Keratinocyte (primary cell): Measurements from ENCODE around the gene KCNMA1. TPM values are rescaled to one million over a fixed set of nuclear protein-coding genes. Genes with fewer than 3 reads are reported as not detected.

Source experiments
- DNase-seq: peaks from one replicate; pipeline ENCODE4 v3.0.0-alpha.2; 2011; ENCODE audit warnings: low read depth, missing footprints, low spot score
- FAIRE-seq: peaks from 2 replicates; lab custom pipeline; 2011; peaks lifted over from hg19 to GRCh38; lab: Jason Lieb, UNC
- H2AFZ ChIP-seq: 2 replicates; pipeline ENCODE4 v1.6.0; 2012; ENCODE audit warnings: low read length, control low read depth, inconsistent platforms; ENCODE audit not compliant: control insufficient read depth
- H3K27ac ChIP-seq: 2 replicates; pipeline ENCODE4 v1.5.1; 2011; ENCODE audit warnings: low read length; ENCODE audit not compliant: control insufficient read depth, insufficient read depth
- H3K27me3 ChIP-seq: 3 replicates; pipeline ENCODE4 v1.6.0; 2011; ENCODE audit warnings: low read length; ENCODE audit not compliant: control insufficient read depth, insufficient read depth; ENCODE audit errors: extremely low read depth
- H3K36me3 ChIP-seq, 2 experiments: 2 replicates in 1 of 2; 3 replicates in 1 of 2; pipeline ENCODE4 v1.5.1; 2011; ENCODE audit warnings: low read length in 2 of 2, mild to moderate bottlenecking in 1 of 2; ENCODE audit not compliant: control insufficient read depth in 2 of 2, insufficient read depth in 2 of 2; ENCODE audit errors: extremely low read depth in 1 of 2
- H3K4me1 ChIP-seq: 3 replicates; pipeline ENCODE4 v1.5.1; 2011; ENCODE audit warnings: low read length; ENCODE audit not compliant: control insufficient read depth, insufficient read depth; ENCODE audit errors: extremely low read depth
- H3K4me2 ChIP-seq: 3 replicates; pipeline ENCODE4 v1.6.0; 2011; ENCODE audit warnings: low read depth, low read length; ENCODE audit not compliant: control insufficient read depth, insufficient read depth; ENCODE audit errors: extremely low read depth
- H3K4me3 ChIP-seq, 3 experiments: fragments of 200-600 bp in 1 of 3; sonication (generic) in 1 of 3; 2 replicates in 2 of 3; 3 replicates in 1 of 3; pipeline ENCODE4 v1.5.1; 2011 to 2016; ENCODE audit warnings: low read length in 3 of 3, mild to moderate bottlenecking in 3 of 3, control low read depth in 2 of 3, inconsistent platforms in 1 of 3, low read depth in 1 of 3, mixed read lengths in 1 of 3, mixed run types in 1 of 3, moderate library complexity in 1 of 3; ENCODE audit not compliant: control insufficient read depth in 2 of 3, insufficient read depth in 2 of 3; ENCODE audit errors: extremely low read depth in 1 of 3
- H3K79me2 ChIP-seq: 2 replicates; pipeline ENCODE4 v1.6.0; 2012; ENCODE audit warnings: low read length; ENCODE audit not compliant: control insufficient read depth, insufficient read depth
- H3K9ac ChIP-seq: 3 replicates; pipeline ENCODE4 v1.6.0; 2011; ENCODE audit warnings: low read length; ENCODE audit not compliant: control insufficient read depth, insufficient read depth; ENCODE audit errors: extremely low read depth
- H3K9me1 ChIP-seq: 3 replicates; pipeline ENCODE4 v1.6.0; 2011; ENCODE audit warnings: low read length; ENCODE audit not compliant: control insufficient read depth, insufficient read depth; ENCODE audit errors: extremely low read depth
- H3K9me3 ChIP-seq: 2 replicates; pipeline ENCODE4 v1.5.1; 2012; ENCODE audit warnings: low read depth, low read length; ENCODE audit not compliant: control insufficient read depth
- H4K20me1 ChIP-seq: 3 replicates; pipeline ENCODE4 v1.6.0; 2011; ENCODE audit warnings: low read length; ENCODE audit not compliant: control insufficient read depth, insufficient read depth; ENCODE audit errors: extremely low read depth
- EZH2 ChIP-seq: IDR thresholded peaks from one replicate; pipeline ENCODE4 v1.6.1; 2012; ENCODE audit warnings: inconsistent platforms, mild to moderate bottlenecking, low read length, moderate library complexity
- dilution Hi-C: fragments of 300-500 bp; cut with MboI; formaldehyde crosslinking; loops from one replicate; pipeline ENCODE4 v1.7.0; 2020; ENCODE audit warnings: low sequenced_read_pairs; ENCODE audit not compliant: extremely low pct_ligation_motif_present
- polyA plus RNA-seq, 5 experiments: library from polyadenylated mRNA; depleted of rRNA in 3 of 5; stranded (reverse) in 3 of 5; stranded (forward) in 1 of 5; unstranded in 1 of 5; fragments of >200 nt; gene quantifications; 1 replicate in 1 of 5; 2 replicates in 3 of 5; 3 replicates in 1 of 5; pipeline versions ENCODE4 v1.2.1 to v1.2.3, GENCODE V29; 2011 to 2012; ENCODE audit warnings: missing spikeins in 2 of 5, low read depth in 1 of 5, low replicate concordance in 1 of 5
- TF ChIP-seq, protein P1 (sequence below), 3 experiments: IDR thresholded peaks in 1 of 3; conservative IDR thresholded peaks in 1 of 3; optimal IDR thresholded peaks in 1 of 3; 2 replicates in 2 of 3; 3 replicates in 1 of 3; pipeline versions ENCODE3 to v1.5.1; 2011; ENCODE audit warnings: low read length in 3 of 3, mild to moderate bottlenecking in 3 of 3, moderate library complexity in 2 of 3, control low read depth in 1 of 3, inconsistent platforms in 1 of 3; ENCODE audit not compliant: insufficient read depth in 2 of 3; ENCODE audit errors: extremely low read depth in 1 of 3

Gene KCNMA1
- polyA plus RNA-seq, 1 donor (not counting 4 experiments of a cell fraction or from before 2014, with no cell fraction given), result 6.3 TPM

- H3K36me3 ChIP-seq, result no peaks in the 10 kb centered on the region
- no peaks in the 10 kb centered on the region for H3K9me3 ChIP-seq
- no peaks in the 10 kb centered on the region for H3K9me1 ChIP-seq
- H3K4me1 ChIP-seq, result peaks cover 34% of the 10 kb centered on the region
- H3K27ac ChIP-seq, result peak overlapping the region; percentile 19
- no peaks in the 10 kb centered on the region for H3K79me2 ChIP-seq
- FAIRE-seq, result no peak
- TF ChIP-seq, protein P1, sequence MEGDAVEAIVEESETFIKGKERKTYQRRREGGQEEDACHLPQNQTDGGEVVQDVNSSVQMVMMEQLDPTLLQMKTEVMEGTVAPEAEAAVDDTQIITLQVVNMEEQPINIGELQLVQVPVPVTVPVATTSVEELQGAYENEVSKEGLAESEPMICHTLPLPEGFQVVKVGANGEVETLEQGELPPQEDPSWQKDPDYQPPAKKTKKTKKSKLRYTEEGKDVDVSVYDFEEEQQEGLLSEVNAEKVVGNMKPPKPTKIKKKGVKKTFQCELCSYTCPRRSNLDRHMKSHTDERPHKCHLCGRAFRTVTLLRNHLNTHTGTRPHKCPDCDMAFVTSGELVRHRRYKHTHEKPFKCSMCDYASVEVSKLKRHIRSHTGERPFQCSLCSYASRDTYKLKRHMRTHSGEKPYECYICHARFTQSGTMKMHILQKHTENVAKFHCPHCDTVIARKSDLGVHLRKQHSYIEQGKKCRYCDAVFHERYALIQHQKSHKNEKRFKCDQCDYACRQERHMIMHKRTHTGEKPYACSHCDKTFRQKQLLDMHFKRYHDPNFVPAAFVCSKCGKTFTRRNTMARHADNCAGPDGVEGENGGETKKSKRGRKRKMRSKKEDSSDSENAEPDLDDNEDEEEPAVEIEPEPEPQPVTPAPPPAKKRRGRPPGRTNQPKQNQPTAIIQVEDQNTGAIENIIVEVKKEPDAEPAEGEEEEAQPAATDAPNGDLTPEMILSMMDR (optimal IDR thresholded peaks at IDR 0.05 in 1 of 3, IDR thresholded peaks at IDR 0.05 in 1 of 3, conservative IDR thresholded peaks at IDR 0.05 in 1 of 3; ENCODE audit: extremely low read depth in 1 of 3, insufficient read depth in 2 of 3, low read length in 3 of 3), result no peak
- no peak for TF ChIP-seq EZH2
- H4K20me1 ChIP-seq, result no peaks in the 10 kb centered on the region
- H3K9ac ChIP-seq, result no peak overlapping the region
- H2AFZ ChIP-seq, result no peak overlapping the region
- DNase-seq, result no peak
- peak overlapping the region; percentile 13 for H3K4me2 ChIP-seq
- no peak overlapping the region for H3K4me3 ChIP-seq
- no peaks in the 10 kb centered on the region for H3K27me3 ChIP-seq
- dilution Hi-C loops, result no loop called here
These were observed 280.4 kb downstream of the KCNMA1 start for GRCh38 chr10:77357185-77357584.

GRCh38 chr10:77355844-77356243, 281.8 kb downstream of the KCNMA1 start:
- Histone ChIP-seq H4K20me1 (no peaks in the 10 kb centered on the region), H3K4me2 (no peak overlapping the region), H3K4me1 (peaks cover 46% of the 10 kb centered on the region), H3K9me1 (no peaks in the 10 kb centered on the region), H3K27ac (peak overlapping the region; percentile 68), H3K36me3 (no peaks in the 10 kb centered on the region), H3K4me3 (no peak overlapping the region), H3K27me3 (no peaks in the 10 kb centered on the region), H3K9ac (no peak overlapping the region), H3K9me3 (no peaks in the 10 kb centered on the region), H3K79me2 (no peaks in the 10 kb centered on the region), H2AFZ (no peak overlapping the region)
- dilution Hi-C loops, result no loop called here
- FAIRE-seq, result peak; percentile 96
- no peak for TF ChIP-seq EZH2
- TF ChIP-seq, protein P1 (optimal IDR thresholded peaks at IDR 0.05 in 1 of 3, IDR thresholded peaks at IDR 0.05 in 1 of 3, conservative IDR thresholded peaks at IDR 0.05 in 1 of 3; ENCODE audit: extremely low read depth in 1 of 3, insufficient read depth in 2 of 3, low read length in 3 of 3), result no peak
- DNase-seq, result peak; percentile 65
